Colon (tissue), 2 donors: ENCODE results near the gene ZMAT2.
A peak's percentile ranks its signal among the peaks of the same experiment; 100 is the strongest.
"Not testable (repeated sequence)": the region's sequence is repeated elsewhere in the genome, so short reads cannot be mapped to it uniquely, and the experiment has no call there.

ENCODE experiments used
- FAIRE-seq: peaks from 2 replicates; lab custom pipeline; 2012; peaks lifted over from hg19 to GRCh38; lab: Jason Lieb, UNC
- donor health status: control.
- donor health status: control.

Gene ZMAT2

DNA sequence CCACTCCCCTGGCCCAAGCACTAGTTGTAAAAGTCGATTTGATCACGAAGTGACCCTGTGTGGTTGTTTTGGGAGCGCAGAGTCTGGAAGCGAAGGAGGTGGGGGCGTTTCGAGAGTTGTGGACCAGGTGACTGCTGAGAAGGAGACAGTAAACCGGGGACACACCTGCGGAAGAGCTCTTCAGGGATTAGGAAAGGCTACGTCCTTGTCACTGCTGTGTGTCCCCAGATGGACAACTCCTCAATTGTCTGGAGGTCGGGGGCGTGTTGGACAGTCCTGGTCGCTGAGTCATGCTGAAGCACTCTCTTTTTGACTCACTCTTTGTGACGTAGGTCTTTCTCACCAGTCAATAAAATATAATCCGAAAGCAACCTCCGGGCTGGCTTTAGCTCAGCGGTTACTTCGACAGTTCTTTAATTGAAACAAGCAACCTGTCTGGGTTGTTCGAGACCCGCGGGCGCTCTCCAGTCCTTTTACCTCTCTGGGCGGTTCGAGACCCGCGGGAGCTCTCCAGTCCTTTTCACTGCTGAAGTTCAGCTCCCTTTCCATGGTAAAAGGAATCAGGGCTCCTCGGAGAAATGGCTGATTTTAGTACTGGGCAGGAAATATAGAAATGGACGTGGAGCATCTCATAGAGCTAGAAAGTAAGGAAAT, 10.8 kb downstream of the ZMAT2 start:
- FAIRE-seq = peak; percentile 47

- FAIRE-seq = no peak
These were observed 11.5 kb downstream of the ZMAT2 start for GRCh38 chr5:140711794-140712193.

DNA sequence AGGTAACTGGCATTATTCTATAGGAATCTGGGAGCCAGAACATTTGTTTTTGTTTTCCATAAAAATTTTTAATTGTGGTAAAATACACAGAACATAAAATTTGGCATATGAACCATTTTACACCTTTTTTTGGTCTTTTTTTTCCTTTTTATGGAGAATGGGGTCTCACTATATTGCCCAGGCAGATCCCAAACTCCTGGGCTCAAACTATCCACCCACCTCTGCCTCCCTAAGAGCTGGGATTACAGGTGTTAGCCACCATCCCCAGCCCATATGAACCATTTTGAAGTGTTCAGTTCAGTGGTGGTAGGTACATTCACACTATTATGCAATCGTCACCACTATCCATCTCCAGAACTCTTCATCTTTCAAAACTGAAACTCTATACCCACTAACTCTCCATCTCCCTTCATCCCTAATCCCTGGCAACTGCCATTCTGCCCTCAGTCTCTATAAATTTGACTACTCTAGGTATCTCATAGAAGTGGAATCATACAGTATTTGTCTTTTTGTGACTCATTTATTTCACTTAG, 13.4 kb downstream of the ZMAT2 start:
- FAIRE-seq = no peak

DNA sequence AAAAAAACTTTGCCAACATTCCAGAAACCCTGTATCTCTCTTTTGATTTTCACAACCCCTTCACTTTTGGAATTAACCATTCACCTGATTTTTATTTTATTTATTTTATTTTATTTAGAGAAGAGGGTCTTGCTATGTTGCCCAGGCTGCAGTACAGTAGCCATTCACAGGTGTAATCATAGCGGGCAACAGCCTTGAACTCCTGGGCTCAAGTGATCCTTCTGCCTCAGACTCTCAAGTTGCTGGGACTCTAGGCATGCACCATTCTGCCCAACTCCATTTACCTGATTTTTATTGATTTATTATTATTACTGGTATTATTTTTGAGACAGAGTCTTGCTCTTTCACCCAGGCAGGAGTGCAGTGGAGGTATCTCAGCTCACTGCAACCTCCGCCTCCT, 16.0 kb downstream of the ZMAT2 start:
- FAIRE-seq = not testable (repeated sequence)

- FAIRE-seq = no peak
These were observed 18.0 kb downstream of the ZMAT2 start for GRCh38 chr5:140718266-140718592.

DNA sequence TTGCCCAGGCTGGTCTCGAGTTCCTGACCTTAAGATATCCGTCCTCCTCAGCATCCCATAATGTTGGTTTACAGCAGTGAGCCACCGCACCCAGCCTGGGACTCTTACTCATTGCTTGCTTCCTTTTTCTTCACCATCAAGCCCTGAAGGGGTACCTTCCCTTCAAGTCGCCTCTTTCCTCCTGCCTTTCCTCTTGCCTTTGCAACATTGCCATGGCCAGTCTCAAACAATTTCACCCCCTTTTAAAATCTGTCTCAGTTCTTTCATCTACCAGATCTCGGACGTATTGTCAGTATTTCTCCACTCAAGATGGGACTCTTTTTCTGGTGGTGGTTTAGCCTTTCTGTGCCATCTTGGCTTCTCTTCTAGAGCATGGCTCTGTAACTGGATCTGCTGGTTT, 20.5 kb downstream of the ZMAT2 start:
- FAIRE-seq = not testable (repeated sequence)

GRCh38 chr5:140721395-140721794, 21.1 kb downstream of the ZMAT2 start:
- FAIRE-seq = not testable (repeated sequence)

- FAIRE-seq = no peak
These were observed 25.7 kb downstream of the ZMAT2 start for GRCh38 chr5:140725799-140726471.

GRCh38 chr5:140733098-140733497, 32.9 kb downstream of the ZMAT2 start:
- FAIRE-seq = no peak

DNA sequence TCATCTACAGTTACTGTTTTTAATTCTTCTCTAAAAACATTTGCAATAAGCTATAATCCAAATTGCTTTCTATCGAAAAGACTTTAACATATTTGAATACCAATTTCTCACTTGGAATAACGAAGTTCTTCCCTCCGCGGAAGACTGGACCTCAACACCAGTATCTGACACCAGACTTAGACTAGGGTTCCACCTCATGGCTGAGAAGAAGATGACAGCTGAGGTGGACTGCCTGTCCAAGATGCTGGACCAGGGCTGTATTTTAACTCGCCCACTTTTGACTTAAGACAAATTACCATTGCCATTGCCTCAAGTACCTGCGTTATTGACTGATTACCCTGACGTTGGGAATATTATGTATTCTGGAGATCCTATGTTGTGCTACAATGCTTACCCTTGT, 34.1 kb downstream of the ZMAT2 start:
- no peak for FAIRE-seq

DNA sequence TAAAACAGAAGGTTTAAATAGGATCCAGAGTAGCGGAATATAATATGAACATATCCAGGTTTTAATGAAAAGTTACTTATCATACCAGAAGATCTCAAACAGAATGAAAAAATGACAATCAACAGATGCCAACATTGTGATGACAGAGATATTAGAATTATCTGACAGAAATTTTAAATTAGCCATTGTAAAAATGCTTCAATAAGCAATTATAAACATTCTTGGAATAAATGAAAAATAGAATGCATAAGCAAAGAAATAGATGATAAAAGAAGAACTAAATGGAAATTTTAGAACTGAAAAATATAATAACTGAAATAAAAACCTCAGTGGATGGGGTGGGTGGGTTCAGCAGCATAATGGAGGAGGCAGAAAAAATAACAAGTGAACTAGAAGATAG, 37.2 kb downstream of the ZMAT2 start:
- no peak for FAIRE-seq

- FAIRE-seq = no peak
These were observed 41.7 kb downstream of the ZMAT2 start for GRCh38 chr5:140741967-140742366.

GRCh38 chr5:140753561-140753960, 53.3 kb downstream of the ZMAT2 start:
- no peak for FAIRE-seq
